Natural killer cell (primary cell): ENCODE results near the gene RNF130. TPM values are rescaled to one million over a fixed set of nuclear protein-coding genes. Genes with fewer than 3 reads are reported as not detected.

Source experiments
- ATAC-seq, 3 donors: fragments of 150-1000 bp in 2 of 3; fragments of 200-7000 bp in 1 of 3; cut with Tn5 transposase; 1 replicate in 1 of 3; 2 replicates in 2 of 3; pipeline ENCODE4 v1.10.0; 2021; ENCODE audit warnings: mild to moderate bottlenecking in 2 of 3, moderate library complexity in 2 of 3
- DNase-seq, 2 donors: peaks; one replicate each; pipeline versions ENCODE4 v3.0.0 to v3.0.0-alpha.2; 2013 to 2021; ENCODE audit warnings: mixed read lengths in 1 of 2
- H3K27ac ChIP-seq: one replicate; pipeline ENCODE4 v1.5.1; 2013; ENCODE audit warnings: mild to moderate bottlenecking, low read length
- H3K27me3 ChIP-seq: one replicate; pipeline ENCODE4 v1.6.1; 2013; ENCODE audit warnings: low read length; ENCODE audit not compliant: control insufficient read depth, insufficient read depth
- H3K36me3 ChIP-seq: one replicate; pipeline ENCODE4 v1.6.1; 2013; ENCODE audit warnings: low read length; ENCODE audit not compliant: control insufficient read depth, insufficient read depth
- H3K4me1 ChIP-seq: one replicate; pipeline ENCODE4 v1.6.1; 2013; ENCODE audit warnings: low read length; ENCODE audit not compliant: control insufficient read depth, insufficient read depth
- H3K4me3 ChIP-seq: one replicate; pipeline ENCODE4 v1.5.1; 2013; ENCODE audit warnings: low read length
- H3K9me3 ChIP-seq: one replicate; pipeline ENCODE4 v1.6.1; 2013; ENCODE audit warnings: low read length; ENCODE audit not compliant: control insufficient read depth, insufficient read depth
- H3K27ac Mint-ChIP-seq, 2 donors: one replicate each; pipeline ENCODE4 v1.8.0; 2022; ENCODE audit warnings: mild to moderate bottlenecking in 2 of 2, mixed read lengths in 2 of 2, moderate library complexity in 1 of 2
- H3K27me3 Mint-ChIP-seq, 2 donors: one replicate each; pipeline ENCODE4 v1.8.0; 2022; ENCODE audit warnings: low read depth in 2 of 2, mixed read lengths in 2 of 2
- H3K36me3 Mint-ChIP-seq: one replicate; pipeline ENCODE4 v1.8.0; 2022; ENCODE audit warnings: mixed read lengths
- H3K4me1 Mint-ChIP-seq, 2 donors: one replicate each; pipeline ENCODE4 v1.8.0; 2022; ENCODE audit warnings: mixed read lengths in 2 of 2
- H3K4me3 Mint-ChIP-seq: one replicate; pipeline ENCODE4 v1.8.0; 2022; ENCODE audit warnings: mild to moderate bottlenecking, moderate library complexity, mixed read lengths
- H3K9me3 Mint-ChIP-seq, 2 donors: one replicate each; pipeline ENCODE4 v1.8.0; 2022; ENCODE audit warnings: mixed read lengths in 2 of 2
- CTCF ChIP-seq: fragments of 200-600 bp; IDR thresholded peaks from one replicate; pipeline ENCODE4 v1.8.0; 2022; ENCODE audit warnings: antibody characterized with exemption
- WGBS: methylation state at CpG from one replicate; pipeline ENCODE4 v1.1.7; 2013; ENCODE audit warnings: missing lambda C conversion rate; ENCODE audit not compliant: insufficient coverage; 5-methylcytosine and 5-hydroxymethylcytosine counted together
- intact Hi-C: fragments of 100-400 bp; cut with micrococcal nuclease; formaldehyde crosslinking; loops from one replicate; pipeline ENCODE4 v1.14.2; 2022
- total RNA-seq, 4 donors: library from RNA; stranded (reverse); fragments of 120-200 nt in 1 of 4; gene quantifications; one replicate each; pipeline versions ENCODE4 v1.2.3 to v1.2.4, GENCODE V29; 2013 to 2022

RNF130 gene
- total RNA-seq, 3 donors from 2014 or later (not counting 1 experiment from before 2014, with no cell fraction given) = 24.4 to 35.0 (median 25.5) TPM

DNA sequence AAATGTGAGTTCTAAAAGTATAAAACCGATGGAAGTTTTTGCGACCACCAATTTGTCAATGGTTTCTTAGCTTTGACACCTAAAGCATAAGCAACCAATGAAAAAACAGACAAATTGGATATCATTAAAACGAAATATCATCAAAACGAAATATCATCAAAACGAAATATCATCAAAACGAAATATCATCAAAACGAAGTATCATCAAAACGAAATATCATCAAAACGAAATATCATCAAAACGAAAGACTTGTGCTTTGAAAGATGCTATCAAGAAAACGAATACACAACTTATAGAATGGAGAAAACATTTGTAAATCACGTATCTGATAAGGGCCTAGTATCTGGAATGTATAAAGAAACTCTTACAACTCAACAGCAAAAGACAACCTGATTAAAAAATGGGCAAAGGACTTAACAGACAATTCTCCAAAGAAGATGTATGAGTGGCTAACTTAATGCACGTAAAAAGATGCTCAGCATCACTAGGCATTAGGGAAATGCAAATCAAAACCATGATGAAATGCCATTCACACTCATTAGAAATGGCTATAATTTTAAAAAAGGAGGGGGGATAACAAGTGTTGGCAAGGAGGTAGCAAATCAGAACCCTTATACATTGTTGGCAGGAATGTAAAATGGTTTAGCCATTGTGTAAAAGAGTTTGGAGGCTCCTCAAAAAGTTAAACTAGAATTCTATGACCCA lies 134.4 kb downstream of the RNF130 start:
- Histone ChIP-seq H3K36me3 (no peaks in the 10 kb centered on the region), H3K9me3 (no peaks in the 10 kb centered on the region), H3K4me3 (no peak overlapping the region), H3K27me3 (no peaks in the 10 kb centered on the region), H3K4me1 (no peaks in the 10 kb centered on the region), H3K27ac (no peak overlapping the region)
- 93% methylated on average over 11 of the region's 13 CpGs for WGBS
- no peak for ATAC-seq
- H3K27me3 Mint-ChIP-seq = peaks cover 0 to 3% of the 10 kb centered on the region in 2 donors
- intact Hi-C loops = no loop called here
- no peak for TF ChIP-seq CTCF
- H3K4me1 Mint-ChIP-seq = no peaks in the 10 kb centered on the region
- no peaks in the 10 kb centered on the region for H3K9me3 Mint-ChIP-seq
- H3K4me3 Mint-ChIP-seq = no peak overlapping the region
- no peak for DNase-seq
- no peak overlapping the region for H3K27ac Mint-ChIP-seq
- H3K36me3 Mint-ChIP-seq = no peaks in the 10 kb centered on the region

DNA sequence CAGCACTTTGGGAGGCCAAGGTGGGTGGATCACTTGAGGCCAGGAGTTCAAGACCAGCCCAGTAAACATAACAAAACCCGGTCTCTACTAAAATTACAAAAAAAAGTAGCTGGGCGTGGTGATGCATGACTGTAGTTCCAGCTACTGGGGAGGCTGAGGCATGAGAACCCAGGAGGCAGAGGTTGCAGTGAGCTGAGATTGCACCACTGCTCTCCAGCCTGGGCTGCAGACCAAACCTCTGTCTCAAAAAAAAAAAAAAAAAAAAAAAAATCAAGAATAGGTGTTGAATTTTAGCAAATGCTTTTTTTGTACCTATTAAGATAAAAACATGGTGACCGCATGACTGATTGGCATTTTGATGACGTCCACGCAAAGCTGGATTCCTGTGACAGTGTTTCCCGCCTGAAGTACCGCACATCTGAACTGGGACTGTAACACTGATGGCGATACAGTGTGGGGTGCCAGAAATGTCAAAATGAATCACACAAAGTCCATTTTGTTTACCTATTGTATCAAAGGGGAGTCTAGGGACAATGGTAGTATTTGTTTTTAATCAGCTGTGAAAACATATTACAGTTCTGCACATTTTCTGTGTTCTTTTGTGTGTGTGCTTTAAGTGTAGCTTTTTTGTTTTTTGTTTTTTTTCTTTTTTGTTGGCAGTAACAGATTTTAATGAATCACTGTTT lies 140.6 kb downstream of the RNF130 start:
- H3K4me1 ChIP-seq = no peaks in the 10 kb centered on the region
- no peaks in the 10 kb centered on the region for H3K9me3 ChIP-seq
- TF ChIP-seq CTCF = no peak
- no peaks in the 10 kb centered on the region for H3K27me3 Mint-ChIP-seq
- 87% methylated on average over 7 of the region's 8 CpGs for WGBS
- no peak overlapping the region for H3K27ac Mint-ChIP-seq
- no peaks in the 10 kb centered on the region for H3K36me3 ChIP-seq
- no peak overlapping the region for H3K27ac ChIP-seq
- no peak overlapping the region for H3K4me3 ChIP-seq
- ATAC-seq (no peak), DNase-seq (no peak)
- no peaks in the 10 kb centered on the region for H3K36me3 Mint-ChIP-seq
- no peaks in the 10 kb centered on the region for H3K9me3 Mint-ChIP-seq
- no peaks in the 10 kb centered on the region for H3K4me1 Mint-ChIP-seq
- no peak overlapping the region for H3K4me3 Mint-ChIP-seq
- intact Hi-C loops = no loop called here
- H3K27me3 ChIP-seq = no peaks in the 10 kb centered on the region

GRCh38 chr5:179927824-179928223 lies 143.7 kb downstream of the RNF130 start:
- H3K9me3 ChIP-seq = no peaks in the 10 kb centered on the region
- H3K27ac ChIP-seq = no peak overlapping the region
- no peaks in the 10 kb centered on the region for H3K4me1 ChIP-seq
- intact Hi-C loops = no loop called here
- H3K27me3 ChIP-seq = no peaks in the 10 kb centered on the region
- H3K36me3 ChIP-seq = no peaks in the 10 kb centered on the region
- no peak for TF ChIP-seq CTCF
- Mint-ChIP-seq H3K27me3 (no peaks in the 10 kb centered on the region), H3K36me3 (no peaks in the 10 kb centered on the region), H3K4me3 (no peak overlapping the region), H3K4me1 (no peaks in the 10 kb centered on the region), H3K27ac (no peak overlapping the region), H3K9me3 (no peaks in the 10 kb centered on the region)
- H3K4me3 ChIP-seq = no peak overlapping the region
- WGBS = 98% methylated on average over 7 of the region's 7 CpGs
- DNase-seq (no peak), ATAC-seq (no peak)
